Osteoblast (primary cell): ENCODE results near the gene SMC1B. TPM values are rescaled to one million over a fixed set of nuclear protein-coding genes. Genes with fewer than 3 reads are reported as not detected.

ENCODE experiments used
- DNase-seq: peaks from one replicate; pipeline ENCODE4 v3.0.0; 2011; ENCODE audit warnings: low spot score, mixed read lengths; ENCODE audit not compliant: insufficient read length; ENCODE audit errors: missing footprints
- H2AFZ ChIP-seq: 2 replicates; pipeline ENCODE4 v1.6.0; 2011; ENCODE audit warnings: mild to moderate bottlenecking, low read length
- H3K27ac ChIP-seq: 2 replicates; pipeline ENCODE4 v1.5.1; 2011; ENCODE audit warnings: mild to moderate bottlenecking, low read depth, low read length, moderate library complexity
- H3K27me3 ChIP-seq: 2 replicates; pipeline ENCODE4 v1.6.0; 2012; ENCODE audit warnings: mild to moderate bottlenecking, control low read depth, inconsistent platforms, low read length, moderate library complexity; ENCODE audit not compliant: insufficient read depth
- H3K36me3 ChIP-seq: 2 replicates; pipeline ENCODE4 v1.5.1; 2011; ENCODE audit warnings: mild to moderate bottlenecking, low read length, control low read depth, moderate library complexity; ENCODE audit not compliant: insufficient read depth
- H3K4me1 ChIP-seq: 2 replicates; pipeline ENCODE4 v1.5.1; 2011; ENCODE audit warnings: mild to moderate bottlenecking, low read length, control low read depth, moderate library complexity; ENCODE audit not compliant: insufficient read depth
- H3K4me2 ChIP-seq: 2 replicates; pipeline ENCODE4 v1.6.0; 2011; ENCODE audit warnings: mild to moderate bottlenecking, low read length; ENCODE audit not compliant: insufficient read depth
- H3K4me3 ChIP-seq: fragments of 200-600 bp; sonication (generic); 3 replicates; pipeline ENCODE4 v1.5.1; 2012; ENCODE audit warnings: mild to moderate bottlenecking, low read length, inconsistent platforms; ENCODE audit not compliant: insufficient read depth
- H3K79me2 ChIP-seq: 2 replicates; pipeline ENCODE4 v1.6.0; 2012; ENCODE audit warnings: mild to moderate bottlenecking, low read length, control low read depth, inconsistent platforms; ENCODE audit not compliant: insufficient read depth
- H3K9me3 ChIP-seq: 2 replicates; pipeline ENCODE4 v1.5.1; 2011; ENCODE audit warnings: low read depth, low read length, control low read depth
- H4K20me1 ChIP-seq: 2 replicates; pipeline ENCODE4 v1.6.0; 2012; ENCODE audit warnings: mild to moderate bottlenecking, low read length, control low read depth; ENCODE audit not compliant: insufficient read depth
- total RNA-seq: library from RNA; depleted of rRNA; stranded (reverse); fragments of >200 nt; gene quantifications from 2 replicates; pipeline ENCODE4 v1.2.3, GENCODE V29; 2012
- TF ChIP-seq, protein P1 (sequence below): IDR thresholded peaks from 2 replicates; pipeline ENCODE4 v1.5.1; 2011; ENCODE audit warnings: mild to moderate bottlenecking, low read depth, low read length, moderate library complexity; ENCODE audit errors: extremely low read depth

The SMC1B gene
- total RNA-seq, 1 donor, result not detected

- Histone ChIP-seq H3K27me3 (no peaks in the 10 kb centered on the region), H4K20me1 (peaks cover 7% of the 10 kb centered on the region), H3K4me2 (no peak overlapping the region), H3K79me2 (peaks cover 33% of the 10 kb centered on the region), H3K36me3 (peaks cover 13% of the 10 kb centered on the region), H2AFZ (no peak overlapping the region), H3K4me3 (no peak overlapping the region), H3K9me3 (no peaks in the 10 kb centered on the region), H3K27ac (no peak overlapping the region), H3K4me1 (peaks cover 20% of the 10 kb centered on the region)
- TF ChIP-seq, protein P1, sequence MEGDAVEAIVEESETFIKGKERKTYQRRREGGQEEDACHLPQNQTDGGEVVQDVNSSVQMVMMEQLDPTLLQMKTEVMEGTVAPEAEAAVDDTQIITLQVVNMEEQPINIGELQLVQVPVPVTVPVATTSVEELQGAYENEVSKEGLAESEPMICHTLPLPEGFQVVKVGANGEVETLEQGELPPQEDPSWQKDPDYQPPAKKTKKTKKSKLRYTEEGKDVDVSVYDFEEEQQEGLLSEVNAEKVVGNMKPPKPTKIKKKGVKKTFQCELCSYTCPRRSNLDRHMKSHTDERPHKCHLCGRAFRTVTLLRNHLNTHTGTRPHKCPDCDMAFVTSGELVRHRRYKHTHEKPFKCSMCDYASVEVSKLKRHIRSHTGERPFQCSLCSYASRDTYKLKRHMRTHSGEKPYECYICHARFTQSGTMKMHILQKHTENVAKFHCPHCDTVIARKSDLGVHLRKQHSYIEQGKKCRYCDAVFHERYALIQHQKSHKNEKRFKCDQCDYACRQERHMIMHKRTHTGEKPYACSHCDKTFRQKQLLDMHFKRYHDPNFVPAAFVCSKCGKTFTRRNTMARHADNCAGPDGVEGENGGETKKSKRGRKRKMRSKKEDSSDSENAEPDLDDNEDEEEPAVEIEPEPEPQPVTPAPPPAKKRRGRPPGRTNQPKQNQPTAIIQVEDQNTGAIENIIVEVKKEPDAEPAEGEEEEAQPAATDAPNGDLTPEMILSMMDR, result no peak
- DNase-seq, result peak; percentile 65
Measured at GRCh38 chr22:45323695-45324094, 89.7 kb downstream of the SMC1B start.

GRCh38 chr22:45322873-45323525 lies 90.4 kb downstream of the SMC1B start:
- H3K9me3 ChIP-seq, result no peaks in the 10 kb centered on the region
- no peaks in the 10 kb centered on the region for H3K27me3 ChIP-seq
- TF ChIP-seq, protein P1, result no peak
- H3K4me2 ChIP-seq, result no peak overlapping the region
- peaks cover 13% of the 10 kb centered on the region for H3K36me3 ChIP-seq
- H3K4me1 ChIP-seq, result peaks cover 27% of the 10 kb centered on the region
- peaks cover 7% of the 10 kb centered on the region for H4K20me1 ChIP-seq
- peaks cover 35% of the 10 kb centered on the region for H3K79me2 ChIP-seq
- H3K4me3 ChIP-seq, result no peak overlapping the region
- DNase-seq, result no peak
- no peak overlapping the region for H3K27ac ChIP-seq
- no peak overlapping the region for H2AFZ ChIP-seq

DNA sequence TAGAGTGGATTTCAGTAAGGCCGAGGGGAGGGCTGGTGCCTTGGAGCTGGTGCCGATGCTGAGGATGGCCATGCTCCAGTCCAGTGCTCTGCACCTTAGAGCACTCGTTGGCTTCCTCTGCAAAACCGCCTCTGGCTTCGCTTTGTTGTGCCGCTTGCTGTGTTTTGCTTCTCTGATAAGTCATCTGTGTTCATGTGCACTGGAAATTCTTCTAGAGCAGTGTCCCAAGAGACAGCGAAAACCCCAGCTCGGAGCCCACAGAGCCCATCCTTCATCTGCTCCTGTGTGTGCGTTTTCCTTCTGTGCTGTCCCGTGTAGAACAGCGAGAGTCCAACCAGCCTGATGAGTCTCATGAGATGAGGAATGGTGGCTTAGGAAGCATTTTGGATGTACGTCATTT lies 91.6 kb downstream of the SMC1B start:
- Histone ChIP-seq H3K4me2 (no peak overlapping the region), H3K27me3 (no peaks in the 10 kb centered on the region), H3K4me3 (no peak overlapping the region), H4K20me1 (peaks cover 8% of the 10 kb centered on the region), H2AFZ (no peak overlapping the region), H3K79me2 (peaks cover 38% of the 10 kb centered on the region), H3K36me3 (peaks cover 9% of the 10 kb centered on the region), H3K27ac (no peak overlapping the region), H3K4me1 (peaks cover 39% of the 10 kb centered on the region), H3K9me3 (no peaks in the 10 kb centered on the region)
- TF ChIP-seq, protein P1, result no peak
- no peak for DNase-seq

- peak overlapping the region; percentile 89 for H3K27ac ChIP-seq
- H3K27me3 ChIP-seq, result no peaks in the 10 kb centered on the region
- peaks cover 41% of the 10 kb centered on the region for H3K4me1 ChIP-seq
- TF ChIP-seq, protein P1, result no peak
- H3K4me3 ChIP-seq, result no peak overlapping the region
- peaks cover 15% of the 10 kb centered on the region for H4K20me1 ChIP-seq
- peaks cover 49% of the 10 kb centered on the region for H3K79me2 ChIP-seq
- no peak overlapping the region for H2AFZ ChIP-seq
- H3K9me3 ChIP-seq, result no peaks in the 10 kb centered on the region
- peak; percentile 92 for DNase-seq
- no peak overlapping the region for H3K4me2 ChIP-seq
- H3K36me3 ChIP-seq, result peaks cover 9% of the 10 kb centered on the region
Measured at GRCh38 chr22:45320357-45320976, 92.9 kb downstream of the SMC1B start.
